ENCODE data around the gene TSHZ2.
A peak's percentile ranks its signal among the peaks of the same experiment; 100 is the strongest.

TSHZ2 gene

DNA sequence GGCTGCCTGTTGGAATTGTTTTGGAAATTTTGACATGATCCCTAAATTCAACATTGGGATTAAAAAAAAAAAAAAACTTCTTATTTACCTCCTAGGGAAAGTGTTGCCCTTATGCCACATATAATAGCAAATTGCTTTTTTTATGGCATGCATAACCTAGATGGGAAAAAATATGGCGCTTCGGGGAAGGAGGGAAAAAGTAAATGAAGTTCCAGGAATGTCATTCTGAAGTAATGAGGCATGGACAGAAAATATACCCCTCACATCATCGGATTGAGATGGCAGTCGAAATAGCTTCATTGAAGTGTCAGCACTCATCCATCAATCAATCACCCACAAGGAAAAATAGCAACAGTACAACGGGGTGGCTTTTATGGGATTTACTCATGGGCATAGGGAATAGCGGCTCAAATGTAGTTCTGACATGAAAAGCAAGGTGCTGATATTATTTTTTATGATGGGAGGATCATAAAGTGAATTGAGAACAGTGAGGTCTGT lies 516.7 kb downstream of the TSHZ2 start:
- TF ChIP-seq, protein P1, sequence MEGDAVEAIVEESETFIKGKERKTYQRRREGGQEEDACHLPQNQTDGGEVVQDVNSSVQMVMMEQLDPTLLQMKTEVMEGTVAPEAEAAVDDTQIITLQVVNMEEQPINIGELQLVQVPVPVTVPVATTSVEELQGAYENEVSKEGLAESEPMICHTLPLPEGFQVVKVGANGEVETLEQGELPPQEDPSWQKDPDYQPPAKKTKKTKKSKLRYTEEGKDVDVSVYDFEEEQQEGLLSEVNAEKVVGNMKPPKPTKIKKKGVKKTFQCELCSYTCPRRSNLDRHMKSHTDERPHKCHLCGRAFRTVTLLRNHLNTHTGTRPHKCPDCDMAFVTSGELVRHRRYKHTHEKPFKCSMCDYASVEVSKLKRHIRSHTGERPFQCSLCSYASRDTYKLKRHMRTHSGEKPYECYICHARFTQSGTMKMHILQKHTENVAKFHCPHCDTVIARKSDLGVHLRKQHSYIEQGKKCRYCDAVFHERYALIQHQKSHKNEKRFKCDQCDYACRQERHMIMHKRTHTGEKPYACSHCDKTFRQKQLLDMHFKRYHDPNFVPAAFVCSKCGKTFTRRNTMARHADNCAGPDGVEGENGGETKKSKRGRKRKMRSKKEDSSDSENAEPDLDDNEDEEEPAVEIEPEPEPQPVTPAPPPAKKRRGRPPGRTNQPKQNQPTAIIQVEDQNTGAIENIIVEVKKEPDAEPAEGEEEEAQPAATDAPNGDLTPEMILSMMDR (IDR thresholded peaks at IDR 0.05; ENCODE audit: low read depth, low read length) = no peak
- no peak for DNase-seq (ENCODE audit: extremely low read depth, low read depth)

DNA sequence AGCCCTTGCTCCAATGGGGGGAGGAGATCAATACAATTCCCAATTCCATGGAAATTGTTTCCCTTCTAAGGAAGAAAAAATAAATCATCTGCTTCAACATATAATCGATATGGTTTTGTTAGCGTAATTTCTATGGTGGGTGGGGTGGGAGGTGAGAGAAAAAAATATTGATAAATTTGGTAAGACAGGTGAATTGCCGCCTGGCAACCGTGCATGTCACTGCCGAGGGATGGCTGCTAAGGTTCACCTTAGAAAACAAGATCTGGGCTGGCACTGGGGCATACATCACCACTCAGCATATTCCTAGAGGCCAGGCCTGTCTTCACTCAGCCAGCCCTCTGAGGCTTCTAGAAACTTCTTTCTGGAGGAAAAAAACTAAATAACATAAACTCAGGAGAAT lies 517.4 kb downstream of the TSHZ2 start:
- TF ChIP-seq, protein P1 (IDR thresholded peaks at IDR 0.05; ENCODE audit: low read depth, low read length) = no peak
- DNase-seq (ENCODE audit: extremely low read depth, low read depth) = no peak

DNA sequence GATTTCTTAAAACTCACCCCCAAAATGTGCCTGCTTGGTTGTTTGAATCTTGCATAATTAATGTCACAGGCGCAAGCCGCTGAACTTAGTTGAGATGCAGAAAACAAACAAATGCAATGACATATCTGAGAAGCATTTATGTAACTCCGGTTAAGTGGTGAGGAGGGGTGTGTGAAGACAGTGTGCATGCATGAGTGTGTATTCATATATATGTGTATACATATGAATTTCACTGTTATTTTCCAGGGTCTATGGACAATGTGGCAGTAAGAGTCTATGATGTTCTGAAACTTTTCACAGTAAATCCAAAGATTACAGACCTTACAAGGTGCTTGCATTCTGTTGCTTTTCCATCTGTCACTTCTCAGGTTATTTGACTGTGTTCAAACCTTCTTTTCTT lies 518.5 kb downstream of the TSHZ2 start:
- TF ChIP-seq, protein P1 (IDR thresholded peaks at IDR 0.05; ENCODE audit: low read depth, low read length) = no peak
- DNase-seq (ENCODE audit: extremely low read depth, low read depth) = no peak

DNA sequence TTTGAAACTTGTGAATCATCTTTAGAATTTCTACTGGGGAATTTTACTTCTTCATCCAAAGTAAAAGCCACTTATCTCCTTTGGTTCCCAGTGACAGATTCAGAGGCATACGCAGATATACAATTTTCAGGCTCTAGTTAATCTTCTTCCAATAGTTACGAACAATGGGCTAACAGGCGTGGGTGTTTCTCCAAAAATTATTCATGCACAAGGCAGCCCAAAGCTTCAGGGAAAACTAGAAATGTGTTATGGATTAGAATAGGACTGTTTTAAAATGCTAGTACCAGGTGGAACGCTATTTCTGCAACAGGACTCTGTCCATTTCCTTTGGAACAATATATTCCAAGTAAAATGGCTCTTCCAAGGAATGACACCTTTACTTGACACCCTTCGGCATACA lies 519.3 kb downstream of the TSHZ2 start:
- TF ChIP-seq, protein P1 (IDR thresholded peaks at IDR 0.05; ENCODE audit: low read depth, low read length) = no peak
- DNase-seq (ENCODE audit: extremely low read depth, low read depth) = no peak

DNA sequence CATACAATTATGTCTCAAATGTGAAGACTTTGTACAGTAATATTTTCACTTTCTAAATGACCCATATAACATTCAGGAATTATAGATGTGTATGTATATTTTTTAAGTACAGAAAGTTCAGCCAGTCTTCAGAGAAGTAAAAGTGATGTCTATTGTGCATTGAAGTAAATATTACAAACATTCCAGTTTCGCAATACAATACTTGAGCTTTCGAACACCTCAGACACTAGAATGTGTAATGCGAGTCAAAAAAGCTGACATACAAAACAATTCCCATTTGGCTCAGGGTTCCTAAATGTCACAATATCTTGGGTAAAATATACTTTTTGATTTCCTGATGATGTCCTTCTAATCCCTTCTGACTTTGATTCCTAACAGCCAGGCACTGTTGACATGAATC lies 520.1 kb downstream of the TSHZ2 start:
- TF ChIP-seq, protein P1 (IDR thresholded peaks at IDR 0.05; ENCODE audit: low read depth, low read length) = no peak
- DNase-seq (ENCODE audit: extremely low read depth, low read depth) = no peak

DNA sequence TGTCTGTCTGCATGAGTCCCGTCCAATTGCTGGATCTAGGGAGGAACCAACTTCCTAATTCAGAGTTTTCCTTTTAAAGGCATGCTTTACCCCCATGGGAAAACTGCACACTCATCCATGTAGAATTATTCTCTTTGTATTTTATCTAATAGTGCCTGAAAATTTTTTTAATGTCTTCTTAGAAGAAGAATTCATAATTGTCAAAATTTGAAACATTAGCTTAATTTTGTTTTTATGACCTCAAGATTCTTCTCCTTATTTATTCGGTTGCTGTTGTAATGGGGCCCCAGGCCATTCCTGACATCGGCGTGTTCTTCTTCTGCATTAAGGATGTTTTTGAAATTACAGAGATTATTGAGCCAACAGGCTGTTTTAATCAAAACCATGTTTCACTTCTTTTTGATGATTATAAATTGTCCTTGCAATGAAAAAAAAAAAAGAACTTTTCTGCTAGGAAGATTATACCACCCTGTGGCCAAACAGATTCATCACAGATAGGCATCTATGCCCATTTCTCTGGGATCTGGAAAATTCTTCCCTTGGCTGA lies 521.2 kb downstream of the TSHZ2 start:
- TF ChIP-seq, protein P1 (IDR thresholded peaks at IDR 0.05; ENCODE audit: low read depth, low read length) = peak; percentile 31
- no peak for DNase-seq (ENCODE audit: extremely low read depth, low read depth)

DNA sequence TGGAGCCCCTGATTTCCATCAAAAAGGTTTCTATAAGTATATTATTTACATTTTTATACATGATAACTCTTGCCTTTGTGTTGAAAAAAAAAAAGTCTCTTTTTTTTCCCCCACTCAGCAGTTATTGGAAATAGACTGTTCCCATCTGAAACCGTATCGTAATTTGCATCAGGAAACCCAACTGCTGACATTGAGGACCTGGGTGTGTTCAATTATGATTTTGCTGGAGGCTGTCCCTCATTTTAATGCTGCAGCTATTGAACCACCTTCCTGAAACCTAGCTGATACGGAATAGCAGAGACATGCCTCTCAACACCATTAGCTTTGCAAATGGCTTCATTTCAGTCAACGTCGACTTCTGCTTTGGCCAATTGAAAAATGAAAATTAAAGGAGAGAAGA lies 522.6 kb downstream of the TSHZ2 start:
- DNase-seq (ENCODE audit: extremely low read depth, low read depth) = no peak
- TF ChIP-seq, protein P1 (IDR thresholded peaks at IDR 0.05; ENCODE audit: low read depth, low read length) = no peak
